Tibial nerve (tissue), 3 donors: ENCODE data around the gene SIVA1.

Source experiments
- CTCF ChIP-seq, 5 experiments: fragments of 200-600 bp in 3 of 5; fragments of 450-650 bp in 2 of 5; sonication (generic) in 3 of 5; IDR thresholded peaks; one replicate each; pipeline ENCODE4 v1.5.1; 2016 to 2019; ENCODE audit warnings: antibody characterized with exemption in 5 of 5, mild to moderate bottlenecking in 3 of 5, moderate library complexity in 2 of 5
- POLR2A ChIP-seq, 2 donors: fragments of 450-650 bp; IDR thresholded peaks; one replicate each; pipeline ENCODE4 v1.6.1; 2017; ENCODE audit warnings: antibody characterized with exemption in 2 of 2, mild to moderate bottlenecking in 2 of 2, moderate library complexity in 2 of 2

- TF ChIP-seq CTCF (IDR thresholded peaks at IDR 0.05) (no peak), POLR2A (IDR thresholded peaks at IDR 0.05) (no peak)
Measured at GRCh38 chr14:104788873-104789663, 36.1 kb downstream of the SIVA1 start.
